Dermis lymphatic vessel endothelial cell (primary cell): ENCODE measurements around the gene OR2T29. TPM values are rescaled to one million over a fixed set of nuclear protein-coding genes. Genes with fewer than 3 reads are reported as not detected.

Experiments
- total RNA-seq: library from RNA; depleted of rRNA; stranded (reverse); fragments of >200 nt; gene quantifications from 2 replicates; pipeline ENCODE4 v1.2.1, GENCODE V29; 2014

Gene OR2T29, protein sequence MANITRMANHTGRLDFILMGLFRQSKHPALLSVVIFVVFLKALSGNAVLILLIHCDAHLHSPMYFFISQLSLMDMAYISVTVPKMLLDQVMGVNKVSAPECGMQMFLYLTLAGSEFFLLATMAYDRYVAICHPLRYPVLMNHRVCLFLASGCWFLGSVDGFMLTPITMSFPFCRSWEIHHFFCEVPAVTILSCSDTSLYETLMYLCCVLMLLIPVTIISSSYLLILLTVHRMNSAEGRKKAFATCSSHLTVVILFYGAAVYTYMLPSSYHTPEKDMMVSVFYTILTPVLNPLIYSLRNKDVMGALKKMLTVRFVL
- not detected in 2 replicates for total RNA-seq

DNA sequence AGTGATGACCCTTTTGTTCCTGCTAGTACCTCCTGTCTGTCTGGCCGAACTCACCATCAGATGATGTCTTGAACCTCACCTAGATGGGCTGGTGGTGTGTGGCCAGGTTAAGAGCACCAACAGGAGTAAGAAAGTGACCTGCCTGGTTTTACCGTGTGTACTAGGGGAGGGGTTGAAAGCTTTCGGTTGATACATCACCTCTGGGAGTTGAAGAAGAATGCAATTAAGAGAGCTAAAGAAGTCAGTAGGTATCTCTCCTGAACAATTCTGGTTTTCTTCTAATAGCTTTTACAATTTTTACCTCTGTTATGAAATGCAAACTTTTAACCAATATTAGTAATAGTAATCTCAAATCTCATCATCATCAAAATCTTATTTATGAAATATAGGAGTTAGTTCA lies at the start of gene OR2T29:
Gene OR2T29, minus strand, starts transcription at position 101 of the 400 bp plus-strand sequence. CDS start 3,281 bp downstream, outside the sequence.

DNA sequence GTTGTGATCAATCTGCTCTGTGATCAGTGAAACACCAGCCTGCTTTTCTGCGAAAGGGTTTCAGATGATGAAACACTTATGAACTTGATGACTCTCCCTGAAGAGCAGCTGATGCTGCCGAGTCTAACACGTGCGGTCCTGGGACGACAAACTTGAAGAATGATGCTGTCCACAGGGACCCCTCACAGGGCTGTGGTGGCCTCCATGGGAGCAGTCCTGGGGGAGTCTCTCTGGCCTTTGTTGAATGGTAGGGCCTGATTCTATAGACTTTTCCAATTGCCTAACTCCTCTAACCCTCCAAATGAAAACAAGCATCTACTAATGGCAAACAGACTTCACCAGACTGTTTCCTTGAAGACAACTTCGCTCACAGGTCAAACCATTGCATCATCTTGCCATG lies 35.0 kb upstream of the OR2T29 start, which contains the start of gene OR2T10:
Gene OR2T10, minus strand, starts transcription at position 112 of the 400 bp plus-strand sequence. CDS start 3,932 bp downstream, outside the sequence.

DNA sequence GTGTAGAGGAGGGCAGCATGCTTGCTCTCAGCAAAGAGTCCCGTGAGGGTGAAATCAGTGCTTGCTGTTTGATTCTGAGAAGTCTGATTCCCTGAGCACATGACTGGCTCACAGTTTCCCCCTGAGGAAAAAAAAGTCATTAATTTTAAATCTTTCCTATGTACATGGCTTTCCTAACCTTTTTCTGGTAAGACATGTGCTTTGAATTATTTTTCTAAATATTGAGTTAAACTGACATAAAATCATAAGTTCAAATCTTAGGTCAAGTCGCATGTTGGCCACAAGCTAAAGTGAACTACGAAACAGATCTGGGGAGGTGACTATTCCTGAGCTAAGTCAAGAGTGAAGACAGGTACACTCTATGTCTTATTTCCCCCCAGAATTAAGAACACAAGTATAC lies 12.1 kb upstream of the OR2T29 start, which contains the start of gene OR2T34:
Gene OR2T34, minus strand, starts transcription at position 101 of the 400 bp plus-strand sequence. Its CDS starts 0 bp downstream, at position 101.

DNA sequence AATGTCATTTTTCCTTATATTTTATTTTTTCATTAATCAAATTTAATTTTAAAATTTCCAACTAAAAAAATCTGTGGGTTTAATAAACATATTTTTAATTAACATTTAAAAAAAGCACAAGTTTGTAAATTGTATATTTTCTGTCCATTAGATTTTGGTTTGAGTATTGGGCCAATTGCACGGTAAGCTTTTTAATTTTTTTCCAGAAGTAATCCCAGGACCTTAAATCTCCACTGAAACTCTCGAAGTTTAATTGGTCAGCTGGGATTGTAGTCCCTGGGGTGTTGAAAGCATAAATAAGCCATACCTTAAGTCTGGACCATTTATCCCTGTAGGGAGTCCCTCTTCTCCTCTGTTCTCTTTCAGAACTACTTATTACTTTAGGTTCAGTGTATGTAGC lies 54.8 kb downstream of the OR2T29 start, which contains the start of gene OR2G6:
Gene OR2G6, plus strand, starts transcription at position 301 of the 400 bp plus-strand sequence. CDS start 13,574 bp downstream, outside the sequence.

Other genes with a start within 250 kb of the OR2T29 start
- gene OR2M7, start 238.2 kb downstream of the OR2T29 start, total RNA-seq = not detected in 2 replicates
- gene OR14C36, start 214.0 kb downstream of the OR2T29 start, total RNA-seq = not detected in 2 replicates
- gene OR2T4, start 201.1 kb downstream of the OR2T29 start, total RNA-seq = not detected in 2 replicates
- not detected in 2 replicates for gene OR2T6, start 187.0 kb downstream of the OR2T29 start, total RNA-seq
- not detected in 2 replicates for gene OR2T1, start 159.7 kb downstream of the OR2T29 start, total RNA-seq
- not detected in 2 replicates for gene OR2T2, start 117.1 kb downstream of the OR2T29 start, total RNA-seq
- gene OR2T3, start 89.4 kb downstream of the OR2T29 start, total RNA-seq = not detected in 2 replicates
- not detected in 2 replicates for gene OR2T5, start 74.2 kb downstream of the OR2T29 start, total RNA-seq
- not detected in 2 replicates for gene OR2G6, start 54.7 kb downstream of the OR2T29 start, total RNA-seq
- gene OR2T34, start 12.0 kb upstream of the OR2T29 start, total RNA-seq = not detected in 2 replicates
- not detected in 2 replicates for gene OR2T10, start 34.9 kb upstream of the OR2T29 start, total RNA-seq
- not detected in 2 replicates for gene OR2T11, start 72.3 kb upstream of the OR2T29 start, total RNA-seq
- not detected in 2 replicates for gene OR2T35, start 82.5 kb upstream of the OR2T29 start, total RNA-seq
- gene OR2T27, start 92.8 kb upstream of the OR2T29 start, total RNA-seq = not detected in 2 replicates
- not detected in 2 replicates for gene OR14I1, start 140.0 kb upstream of the OR2T29 start, total RNA-seq
- not detected in 2 replicates for gene LYPD8, start 193.0 kb upstream of the OR2T29 start, total RNA-seq